HG03469 (cell line): ENCODE data around the gene TM9SF1.

Experiments used
- ATAC-seq: cut with Tn5 transposase; IDR thresholded peaks from one replicate; pipeline ENCODE4 v1.9.1; 2021; ENCODE audit warnings: mild to moderate bottlenecking, moderate library complexity, moderate number of reproducible peaks; ENCODE audit not compliant: unreplicated experiment

The TM9SF1 gene

DNA sequence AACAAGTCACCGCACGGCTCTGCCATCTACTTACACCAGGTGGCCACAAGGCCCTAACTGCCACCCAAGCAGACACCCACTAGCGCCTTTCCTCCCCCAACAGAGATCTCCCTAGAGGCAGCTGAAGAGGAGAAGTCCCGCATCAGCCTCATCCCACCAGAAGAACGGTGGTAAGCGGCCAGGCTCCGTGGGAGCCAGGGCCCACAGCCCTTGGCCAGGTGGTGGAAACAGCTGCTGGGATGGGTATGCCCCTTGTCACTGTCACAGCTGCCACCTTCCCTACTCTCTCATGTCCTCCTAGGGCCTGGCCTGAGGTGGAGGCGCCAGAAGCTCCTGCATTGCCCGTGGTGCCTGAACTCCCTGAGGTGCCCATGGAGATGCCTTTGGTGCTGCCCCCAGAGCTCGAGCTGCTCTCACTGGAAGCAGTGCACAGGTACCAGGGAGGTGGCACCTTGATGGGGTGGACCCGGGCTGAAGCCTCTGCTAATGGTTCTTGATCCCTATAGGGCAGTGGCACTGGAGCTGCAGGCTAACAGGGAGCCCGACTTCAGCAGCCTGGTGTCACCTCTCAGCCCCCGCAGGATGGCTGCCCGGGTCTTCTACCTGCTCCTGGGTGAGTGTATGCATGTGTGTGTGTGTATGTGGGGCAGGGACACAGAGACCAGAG lies 15.8 kb downstream of the TM9SF1 start:
- ATAC-seq, result no peak

DNA sequence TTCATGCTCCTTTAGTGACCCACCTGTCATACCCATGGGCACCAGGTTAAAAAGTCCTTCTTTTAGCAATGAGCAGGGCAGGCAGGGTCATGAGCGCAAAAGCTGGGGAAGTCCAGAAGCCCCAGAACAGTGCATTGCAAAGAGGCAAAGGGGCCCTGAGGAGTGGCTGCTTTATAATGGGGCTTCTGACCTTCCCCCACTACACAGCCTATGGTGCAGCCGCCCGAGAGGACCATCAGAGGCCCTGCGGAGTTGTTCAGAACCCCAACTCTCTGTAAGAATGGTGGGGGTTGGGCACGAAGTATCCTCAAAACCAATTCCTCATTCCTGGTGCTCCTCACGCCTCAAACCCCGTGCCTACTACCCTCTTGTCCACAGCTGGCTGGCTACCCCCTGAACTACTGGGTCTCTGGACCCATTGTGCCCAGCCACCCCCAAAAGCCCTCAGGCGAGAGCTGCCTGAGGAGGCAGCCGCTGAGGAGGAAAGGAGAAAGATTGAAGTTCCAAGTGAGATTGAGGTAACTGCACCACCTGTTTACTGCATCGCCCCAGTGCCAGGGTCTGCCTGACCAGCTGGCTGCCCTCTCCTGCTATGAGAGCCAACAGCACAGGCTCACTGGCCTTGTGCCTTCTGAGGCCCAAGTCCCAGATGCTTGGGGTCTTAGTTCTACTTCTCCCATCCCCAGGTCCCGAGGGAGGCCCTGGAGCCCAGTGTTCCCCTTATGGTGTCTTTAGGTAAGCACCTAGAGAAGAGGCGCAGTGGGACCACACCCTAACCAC lies 16.7 kb downstream of the TM9SF1 start:
- no peak for ATAC-seq

DNA sequence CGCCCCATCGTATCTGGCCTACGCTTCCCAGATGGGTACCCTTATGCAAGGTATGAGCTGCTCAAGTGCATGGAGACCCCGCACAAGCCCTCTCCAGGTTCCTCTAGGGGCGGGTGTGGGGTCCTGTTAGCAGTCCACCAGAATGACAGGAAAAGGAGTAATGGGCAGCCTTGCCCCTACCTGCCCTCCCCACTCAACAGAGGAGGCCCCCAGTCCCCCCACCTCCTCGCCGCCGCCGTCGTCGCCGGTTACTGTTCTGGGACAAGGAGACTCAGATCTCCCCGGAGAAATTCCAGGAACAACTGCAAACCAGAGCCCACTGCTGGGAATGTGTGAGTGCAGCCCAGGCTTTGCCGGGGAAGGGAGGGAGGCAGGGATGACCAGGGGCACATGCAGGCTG lies 17.4 kb downstream of the TM9SF1 start:
- no peak for ATAC-seq

DNA sequence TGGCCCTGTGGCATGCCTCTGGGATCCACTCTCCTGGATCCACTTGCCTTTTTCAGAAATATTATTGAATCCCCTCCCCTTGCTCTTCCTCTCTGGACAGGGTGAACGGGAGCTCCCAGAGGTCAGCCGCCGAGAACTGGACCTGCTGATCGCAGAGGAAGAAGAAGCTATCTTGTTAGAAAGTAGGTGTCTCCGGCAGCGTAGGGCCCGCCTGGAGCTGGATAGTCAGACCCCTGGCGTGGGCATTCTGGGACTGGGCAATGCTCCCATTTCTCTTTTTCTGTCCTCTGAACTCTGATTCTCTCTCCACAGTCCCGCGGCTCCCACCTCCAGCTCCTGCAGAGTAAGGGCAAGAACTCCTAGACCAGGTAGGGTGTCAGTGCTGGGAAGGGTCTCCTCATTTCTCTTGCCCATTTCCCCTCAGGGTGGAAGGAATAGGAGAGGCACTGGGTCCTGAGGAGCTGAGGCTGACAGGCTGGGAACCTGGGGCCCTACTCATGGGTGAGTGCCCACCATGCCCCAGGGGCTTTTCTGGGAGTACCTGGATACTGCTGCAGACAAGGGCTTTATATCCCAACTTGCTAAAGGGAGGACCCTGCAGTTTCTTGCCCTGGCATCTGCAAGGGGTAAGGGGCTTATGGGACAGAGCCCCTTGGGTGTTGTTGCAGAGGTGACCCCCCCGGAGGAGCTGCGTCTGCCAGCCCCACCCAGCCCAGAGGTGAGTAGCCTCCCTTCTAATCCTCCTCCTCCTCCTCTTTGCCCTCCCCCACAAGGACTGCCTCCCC lies 18.0 kb downstream of the TM9SF1 start:
- ATAC-seq, result no peak

DNA sequence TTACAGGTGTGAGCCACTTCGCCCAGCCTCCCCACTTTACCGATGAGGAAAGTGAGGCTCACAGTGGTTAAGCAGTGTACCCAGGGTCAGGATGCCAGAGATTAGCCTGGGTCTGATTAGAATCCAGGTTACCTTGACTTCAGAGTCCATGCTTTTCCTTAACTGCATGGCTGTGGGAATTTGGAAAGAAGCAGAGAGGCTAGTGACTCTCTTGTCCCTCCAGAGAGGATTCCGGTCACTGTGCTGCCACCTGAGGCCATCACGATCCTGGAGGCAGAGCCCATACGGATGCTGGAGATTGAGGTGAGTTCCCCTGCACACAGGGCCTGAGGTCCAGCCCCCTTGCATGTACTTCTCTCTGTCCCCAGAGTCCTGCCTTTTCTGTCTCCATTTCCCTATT lies 18.6 kb downstream of the TM9SF1 start:
- ATAC-seq, result no peak

DNA sequence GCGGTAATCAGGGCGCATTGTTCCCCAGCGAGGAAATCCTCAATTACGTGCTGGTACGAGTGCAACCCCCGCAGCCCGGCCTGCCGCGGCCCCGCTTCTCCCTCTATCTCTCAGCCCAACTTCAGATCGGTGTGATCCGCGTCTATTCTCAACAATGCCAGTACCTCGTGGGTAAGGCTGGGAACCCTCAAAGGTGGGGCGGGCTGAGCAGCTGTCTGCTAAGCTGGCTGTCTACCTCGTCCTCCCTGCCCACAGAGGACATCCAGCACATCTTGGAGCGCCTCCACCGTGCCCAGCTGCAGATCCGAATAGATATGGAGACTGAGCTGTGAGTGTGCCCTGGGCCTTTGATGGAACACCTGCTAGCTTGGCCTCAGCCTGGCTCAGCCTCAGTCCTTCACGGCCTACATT lies 22.4 kb downstream of the TM9SF1 start:
- ATAC-seq, result no peak

DNA sequence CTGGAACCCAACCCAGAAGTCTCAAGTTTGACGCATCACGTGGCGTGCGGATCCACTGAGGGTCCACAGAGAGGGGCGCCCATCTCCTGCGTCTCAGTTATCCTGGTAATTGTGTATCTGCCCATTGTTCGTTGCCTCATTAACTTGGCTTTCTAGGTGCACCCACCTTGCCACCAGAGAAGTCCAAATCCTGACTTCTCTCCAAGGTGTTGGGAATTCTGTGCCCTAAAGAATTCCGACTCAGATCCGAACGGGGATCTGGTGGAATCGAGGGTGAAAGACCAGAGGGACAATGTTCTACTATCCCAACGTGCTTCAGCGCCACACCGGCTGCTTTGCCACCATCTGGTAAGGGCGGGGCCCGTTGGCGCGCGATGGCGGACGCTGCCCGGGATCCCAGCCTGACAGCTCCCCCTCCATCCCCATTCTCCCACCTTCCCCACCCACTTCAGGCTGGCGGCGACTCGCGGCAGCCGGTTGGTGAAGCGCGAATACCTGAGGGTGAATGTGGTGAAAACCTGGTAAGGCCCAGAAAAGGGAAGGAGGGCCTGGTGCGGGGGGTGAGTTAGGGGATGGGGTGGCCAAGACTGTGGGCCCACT lies 22.9 kb downstream of the TM9SF1 start:
- ATAC-seq, result no peak

DNA sequence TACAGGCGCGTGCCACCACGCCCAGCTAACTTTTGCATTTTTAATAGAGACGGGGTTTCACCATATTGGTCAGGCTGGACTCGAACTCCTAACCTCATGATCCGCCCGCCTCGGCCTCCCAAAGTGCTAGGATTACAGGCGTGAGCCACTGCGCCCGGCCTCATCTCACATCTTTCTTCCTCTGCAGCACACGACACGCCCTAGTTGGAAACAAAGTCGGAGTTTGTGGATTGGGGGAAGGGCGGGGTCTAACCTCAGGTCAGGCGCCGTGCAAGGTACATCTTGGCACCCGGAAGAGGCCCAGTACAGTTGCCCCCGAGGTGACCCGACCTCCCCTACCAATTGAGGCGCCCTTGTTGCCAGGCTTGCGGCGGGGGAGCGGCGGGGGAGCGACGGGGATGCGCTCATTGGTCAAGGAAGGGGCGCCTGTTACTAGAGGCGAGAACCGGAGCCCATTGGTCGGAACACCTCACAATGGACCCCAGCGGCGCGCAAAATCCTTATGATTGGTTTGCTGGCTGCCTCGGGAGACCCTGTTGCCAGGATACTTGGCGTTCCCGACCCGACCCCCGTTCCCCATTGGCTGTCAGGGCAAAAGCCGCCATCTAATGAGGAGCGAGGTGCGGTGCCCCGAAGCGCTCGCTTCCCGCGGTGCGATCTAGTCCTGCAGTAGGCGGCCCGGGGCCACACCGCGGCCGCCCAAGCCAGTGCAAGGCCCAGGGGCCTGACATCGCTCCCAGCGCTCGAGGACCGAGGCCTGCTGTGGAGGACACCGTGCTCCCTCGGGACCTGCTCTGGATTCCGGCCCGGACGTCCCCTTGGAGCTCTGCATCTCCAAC lies 23.6 kb downstream of the TM9SF1 start, which contains the start of gene REC8:
REC8 (plus strand) TSS at position 659 of the 839 bp plus-strand sequence. CDS start 473 bp downstream, outside the sequence.
- peak; percentile 59 for ATAC-seq

DNA sequence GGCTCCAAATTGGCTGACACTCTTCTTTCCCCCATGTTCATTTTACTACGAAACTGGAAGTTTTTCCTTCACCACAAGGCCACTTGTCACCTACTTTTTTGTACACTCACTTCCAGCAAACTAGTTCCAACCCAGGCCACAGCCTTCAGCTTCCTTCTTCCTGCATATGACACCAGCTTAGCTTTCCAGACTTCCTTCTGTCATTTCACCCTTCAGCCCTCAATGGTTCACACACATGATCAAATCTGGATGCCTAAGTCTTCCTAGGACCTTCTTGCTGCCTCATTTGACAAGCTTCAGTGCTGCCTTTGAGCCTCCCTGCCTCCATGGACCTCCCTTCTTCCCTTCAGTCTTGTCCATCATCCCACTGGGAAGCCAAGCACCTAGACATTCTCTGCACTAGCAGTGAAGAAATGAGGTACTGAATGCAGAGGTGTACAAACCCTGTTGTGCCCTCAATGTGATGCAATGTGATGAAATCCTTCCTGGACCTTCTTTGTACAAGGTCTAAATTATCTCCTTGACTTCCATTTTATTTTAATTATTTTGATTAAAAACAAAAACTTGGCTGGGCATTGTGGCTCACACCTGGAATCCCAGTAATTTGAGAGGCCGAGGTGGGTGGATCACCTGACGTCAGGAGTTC lies 27.6 kb downstream of the TM9SF1 start:
- ATAC-seq, result no peak

DNA sequence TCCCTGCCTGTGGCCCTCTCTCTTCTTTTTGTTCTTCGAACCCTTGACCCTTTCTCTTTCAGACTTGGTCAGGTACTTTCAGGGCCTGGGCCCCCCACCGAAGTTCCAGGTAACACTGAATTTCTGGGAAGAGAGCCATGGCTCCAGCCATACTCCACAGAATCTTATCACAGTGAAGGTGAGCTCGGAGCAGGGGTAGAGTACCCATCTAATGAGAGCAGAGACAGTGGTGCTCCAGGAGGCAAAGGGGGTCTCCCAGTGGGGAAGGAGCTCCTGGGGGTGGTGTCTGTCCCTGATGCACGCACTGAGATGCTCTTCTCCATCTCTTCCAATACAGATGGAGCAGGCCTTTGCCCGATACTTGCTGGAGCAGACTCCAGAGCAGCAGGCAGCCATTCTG lies 29.5 kb downstream of the TM9SF1 start:
- ATAC-seq, result no peak

DNA sequence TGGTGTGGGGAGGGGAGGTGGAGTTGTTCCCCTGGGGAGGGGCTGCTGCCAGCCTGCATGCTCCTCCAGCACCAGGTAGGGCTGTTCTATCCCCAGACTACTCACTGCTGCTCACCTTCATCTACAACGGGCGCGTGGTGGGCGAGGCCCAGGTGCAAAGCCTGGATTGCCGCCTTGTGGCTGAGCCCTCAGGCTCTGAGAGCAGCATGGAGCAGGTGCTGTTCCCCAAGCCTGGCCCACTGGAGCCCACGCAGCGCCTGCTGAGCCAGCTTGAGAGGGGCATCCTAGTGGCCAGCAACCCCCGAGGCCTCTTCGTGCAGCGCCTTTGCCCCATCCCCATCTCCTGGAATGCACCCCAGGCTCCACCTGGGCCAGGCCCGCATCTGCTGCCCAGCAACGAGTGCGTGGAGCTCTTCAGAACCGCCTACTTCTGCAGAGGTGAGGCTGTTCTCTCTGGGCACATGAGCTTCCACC lies 30.7 kb downstream of the TM9SF1 start:
- no peak for ATAC-seq

DNA sequence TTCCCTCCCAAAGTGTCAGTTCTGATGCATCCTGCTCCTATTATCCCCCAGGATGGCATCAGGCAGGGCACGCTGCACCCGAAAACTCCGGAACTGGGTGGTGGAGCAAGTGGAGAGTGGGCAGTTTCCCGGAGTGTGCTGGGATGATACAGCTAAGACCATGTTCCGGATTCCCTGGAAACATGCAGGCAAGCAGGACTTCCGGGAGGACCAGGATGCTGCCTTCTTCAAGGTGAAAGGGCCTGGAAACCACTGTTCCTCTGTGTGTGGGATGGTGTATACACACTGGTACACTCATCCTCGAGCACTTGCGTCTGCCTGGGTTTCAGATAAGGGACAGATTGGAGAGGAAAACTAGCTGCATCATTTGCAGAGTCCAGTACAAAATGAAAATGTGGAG lies 33.1 kb downstream of the TM9SF1 start:
- no peak for ATAC-seq

DNA sequence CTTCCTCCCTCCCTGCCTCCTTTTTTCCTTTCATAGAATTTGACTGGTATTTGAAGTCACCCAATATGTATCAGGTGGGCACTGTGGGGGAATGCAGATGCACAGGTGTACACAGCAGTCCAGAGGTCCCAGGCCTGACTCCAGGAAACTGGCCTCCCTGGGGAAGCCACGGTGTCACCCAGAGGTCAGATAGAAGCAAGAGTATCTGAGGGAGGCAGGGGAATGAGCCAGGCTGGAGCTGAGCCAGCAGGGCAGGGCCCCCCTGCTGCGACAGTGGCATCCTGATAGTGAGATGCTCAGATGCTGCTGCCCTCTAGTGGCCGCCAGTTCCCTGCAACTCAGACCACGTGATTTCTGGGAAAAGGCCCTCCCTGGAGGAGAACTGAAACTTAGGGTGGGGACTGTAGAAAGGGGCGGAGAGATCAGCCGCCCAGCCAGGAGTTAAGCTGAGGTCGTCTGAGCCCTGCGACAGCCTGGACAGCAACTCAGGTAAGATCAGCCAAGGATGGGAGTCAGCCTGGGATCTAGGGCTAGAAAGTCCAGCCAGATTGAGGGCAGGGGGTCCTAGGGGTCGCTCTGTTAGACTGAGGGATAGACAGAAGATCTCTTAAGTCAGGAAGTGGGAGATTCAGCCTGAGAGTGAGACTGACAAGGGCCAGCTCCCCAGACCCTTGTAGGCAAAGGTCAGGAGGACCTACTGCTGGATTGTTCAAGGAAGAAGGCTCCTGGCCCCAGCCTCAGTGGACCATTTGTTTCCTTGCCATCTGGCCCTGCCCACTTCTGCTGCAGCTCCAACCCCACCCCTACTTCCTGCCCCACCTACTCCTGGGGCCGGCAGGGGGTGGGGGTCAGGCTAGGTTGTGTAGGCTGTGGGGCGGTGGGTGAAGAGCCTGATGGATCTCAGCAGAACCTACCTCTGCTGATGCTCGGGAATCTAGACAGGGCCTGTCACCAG lies 34.1 kb downstream of the TM9SF1 start, which contains the start of gene IRF9:
IRF9 (plus strand) TSS at position 416 of the 955 bp plus-strand sequence. CDS start 880 bp downstream, outside the sequence.
- peak; percentile 66 for ATAC-seq

DNA sequence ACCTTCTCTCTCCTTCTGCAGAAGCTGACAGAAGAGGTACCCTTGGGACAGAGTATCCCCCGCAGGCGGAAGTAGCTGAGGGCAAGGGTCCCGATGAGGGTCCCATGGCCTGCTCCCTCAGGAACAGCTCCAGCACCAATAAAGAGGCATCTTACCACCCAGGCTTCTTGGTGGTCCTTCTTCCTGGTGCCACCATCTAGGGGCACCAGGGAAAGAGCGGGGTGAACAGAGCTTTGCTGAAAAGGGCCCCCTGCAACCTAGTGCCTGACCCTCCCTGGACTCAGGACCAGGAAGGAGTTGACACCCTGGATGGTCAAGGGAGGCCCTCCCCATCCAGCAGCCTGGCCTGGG lies 34.8 kb downstream of the TM9SF1 start:
- ATAC-seq, result no peak

DNA sequence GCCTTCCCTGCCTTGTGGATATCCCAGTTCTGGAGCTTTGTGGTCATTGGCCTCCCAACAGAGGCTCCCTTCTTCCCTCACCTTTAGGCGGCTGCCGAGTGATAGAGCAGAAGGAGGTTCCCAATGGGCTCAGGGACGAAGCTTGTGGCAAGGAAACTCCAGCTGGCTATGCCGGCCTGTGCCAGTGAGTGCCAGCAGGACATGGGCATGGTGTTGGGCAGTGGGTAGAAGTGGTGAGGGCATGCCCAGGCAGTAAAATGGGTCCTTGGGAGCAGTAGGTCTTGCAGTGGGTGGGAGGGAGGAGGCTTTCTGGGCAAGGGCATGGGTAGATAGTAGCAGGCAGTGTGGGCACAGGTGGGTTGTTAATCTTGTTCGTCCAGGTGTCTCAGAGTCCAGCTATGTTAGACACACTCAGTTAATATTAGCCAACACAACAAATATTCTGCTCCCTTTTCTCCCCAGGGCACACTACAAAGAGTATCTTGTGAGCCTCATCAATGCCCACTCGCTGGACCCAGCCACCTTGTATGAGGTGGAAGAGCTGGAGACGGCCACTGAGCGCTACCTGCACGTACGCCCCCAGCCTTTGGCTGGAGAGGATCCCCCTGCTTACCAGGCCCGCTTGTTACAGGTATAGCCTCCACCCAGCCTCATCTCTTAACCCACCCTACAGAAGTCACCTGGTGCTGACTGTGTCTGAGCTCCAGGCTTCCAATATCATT lies 35.3 kb downstream of the TM9SF1 start:
- no peak for ATAC-seq

DNA sequence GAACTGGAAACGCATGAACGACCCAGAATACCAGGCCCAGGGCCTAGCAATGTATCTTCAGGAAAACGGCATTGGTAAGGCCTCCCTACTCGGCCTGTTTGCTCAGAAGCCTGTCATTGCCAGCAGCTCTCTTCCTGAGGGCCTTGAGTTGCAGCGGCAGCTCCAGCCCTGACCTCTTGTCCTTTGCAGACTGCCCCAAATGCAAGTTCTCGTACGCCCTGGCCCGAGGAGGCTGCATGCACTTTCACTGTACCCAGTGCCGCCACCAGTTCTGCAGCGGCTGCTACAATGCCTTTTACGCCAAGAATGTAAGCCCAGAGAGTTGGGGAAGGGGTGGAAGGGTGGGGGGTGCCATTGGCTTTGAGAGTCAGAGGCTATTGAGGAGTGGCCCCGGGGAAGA lies 37.9 kb downstream of the TM9SF1 start:
- ATAC-seq, result no peak

DNA sequence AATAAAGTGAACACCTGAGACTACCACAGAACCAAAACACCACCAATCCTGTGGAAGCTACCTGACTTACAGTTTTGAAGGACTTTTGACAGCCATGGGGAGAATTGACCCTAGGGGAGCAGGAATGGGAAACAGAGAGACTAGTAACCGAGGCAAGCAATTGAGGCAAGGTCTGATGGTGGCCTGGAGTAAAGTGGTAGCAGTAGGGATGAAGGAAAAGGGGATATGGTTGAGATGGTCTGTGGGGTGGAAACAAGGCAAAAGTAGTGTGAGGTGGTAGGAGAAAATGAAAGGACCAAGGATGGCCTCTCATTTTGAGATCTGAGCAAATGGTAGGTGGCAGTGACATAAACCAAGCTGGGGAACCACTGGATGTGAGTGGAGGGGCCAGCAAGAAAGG lies 38.4 kb downstream of the TM9SF1 start:
- ATAC-seq, result no peak

DNA sequence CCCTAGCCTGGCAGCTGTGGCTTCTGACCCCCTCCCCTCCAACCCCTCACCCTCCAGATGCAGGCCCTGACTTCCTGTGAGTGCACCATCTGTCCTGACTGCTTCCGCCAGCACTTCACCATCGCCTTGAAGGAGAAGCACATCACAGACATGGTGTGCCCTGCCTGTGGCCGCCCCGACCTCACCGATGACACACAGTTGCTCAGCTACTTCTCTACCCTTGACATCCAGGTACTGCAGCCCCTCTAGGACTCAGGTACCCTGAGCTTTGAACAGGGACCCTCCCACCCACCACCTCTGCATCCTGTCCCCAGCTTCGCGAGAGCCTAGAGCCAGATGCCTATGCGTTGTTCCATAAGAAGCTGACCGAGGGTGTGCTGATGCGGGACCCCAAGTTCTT lies 40.1 kb downstream of the TM9SF1 start:
- ATAC-seq, result no peak
